Activated naive CD4-positive, alpha-beta T cell treated with anti-CD3 and anti-CD28 coated beads for 36 hours (primary cell): ENCODE results near the gene PALD1. TPM values are rescaled to one million over a fixed set of nuclear protein-coding genes. Genes with fewer than 3 reads are reported as not detected.
A peak's percentile ranks its signal among the peaks of the same experiment; 100 is the strongest.

Experiments
- CTCF ChIA-PET: fragments of 350-600 bp; sonication (Branson Sonifier 250); formaldehyde crosslinking; loops from one replicate; lab custom pipeline; 2021; ENCODE audit warnings: antibody characterized with exemption; lab: Charles Lee
- DNase-seq: peaks from one replicate; pipeline ENCODE4 v3.0.0-alpha.2; 2020
- H3K27ac Mint-ChIP-seq: one replicate; pipeline ENCODE4 v1.8.0; 2021; ENCODE audit warnings: mild to moderate bottlenecking, mixed read lengths
- H3K27me3 Mint-ChIP-seq: one replicate; pipeline ENCODE4 v1.8.0; 2021; ENCODE audit warnings: low read depth, mixed read lengths
- H3K36me3 Mint-ChIP-seq: one replicate; pipeline ENCODE4 v1.8.0; 2021; ENCODE audit warnings: low read depth, mixed read lengths
- H3K4me1 Mint-ChIP-seq: one replicate; pipeline ENCODE4 v1.8.0; 2021; ENCODE audit warnings: low read depth, mixed read lengths
- H3K4me3 Mint-ChIP-seq: one replicate; pipeline ENCODE4 v1.8.0; 2021; ENCODE audit warnings: mild to moderate bottlenecking, moderate library complexity, mixed read lengths
- H3K9me3 Mint-ChIP-seq: one replicate; pipeline ENCODE4 v1.8.0; 2021; ENCODE audit warnings: mixed read lengths
- intact Hi-C: fragments of 100-400 bp; cut with micrococcal nuclease; formaldehyde crosslinking; loops from one replicate; pipeline ENCODE4 v1.15.1; 2023
- total RNA-seq, 2 experiments: library from RNA; stranded (reverse); gene quantifications; one replicate each; pipeline ENCODE4 v1.2.3, GENCODE V29; 2021

Gene PALD1
- total RNA-seq, 2 experiments from 2014 or later = 0.69 TPM

- Mint-ChIP-seq H3K27ac (no peak overlapping the region), H3K4me1 (peaks cover 5% of the 10 kb centered on the region), H3K4me3 (no peak overlapping the region), H3K36me3 (no peaks in the 10 kb centered on the region), H3K27me3 (no peaks in the 10 kb centered on the region), H3K9me3 (no peaks in the 10 kb centered on the region)
- DNase-seq = no peak
- intact Hi-C loops = no loop called here
- CTCF ChIA-PET = interaction anchor here (1.0 kb wide), 1 partner anchor 172 kb away, joined by 3 read pairs; no protein-coding TSS in a partner anchor
Measured at GRCh38 chr10:70587045-70587658, 108.6 kb downstream of the PALD1 start.

GRCh38 chr10:70588255-70588654 lies 109.7 kb downstream of the PALD1 start:
- no peak overlapping the region for H3K27ac Mint-ChIP-seq
- DNase-seq = no peak
- CTCF ChIA-PET = interaction anchor here (1.0 kb wide), 1 partner anchor 29 kb away, joined by 3 read pairs; no protein-coding TSS in a partner anchor
- H3K27me3 Mint-ChIP-seq = peaks cover 3% of the 10 kb centered on the region
- intact Hi-C loops = no loop called here
- peaks cover 5% of the 10 kb centered on the region for H3K4me1 Mint-ChIP-seq
- no peak overlapping the region for H3K4me3 Mint-ChIP-seq
- H3K36me3 Mint-ChIP-seq = no peaks in the 10 kb centered on the region
- H3K9me3 Mint-ChIP-seq = no peaks in the 10 kb centered on the region

GRCh38 chr10:70588859-70589570 lies 110.4 kb downstream of the PALD1 start:
- DNase-seq = no peak
- Mint-ChIP-seq H3K4me3 (no peak overlapping the region), H3K27ac (no peak overlapping the region), H3K4me1 (peaks cover 5% of the 10 kb centered on the region), H3K36me3 (no peaks in the 10 kb centered on the region), H3K27me3 (peaks cover 3% of the 10 kb centered on the region), H3K9me3 (no peaks in the 10 kb centered on the region)
- intact Hi-C loops = no loop called here
- CTCF ChIA-PET = interaction anchor here (1.0 kb wide), 1 partner anchor 30 kb away, joined by 3 read pairs; no protein-coding TSS in a partner anchor

- H3K4me1 Mint-ChIP-seq = peaks cover 5% of the 10 kb centered on the region
- no peaks in the 10 kb centered on the region for H3K9me3 Mint-ChIP-seq
- H3K27ac Mint-ChIP-seq = no peak overlapping the region
- peaks cover 3% of the 10 kb centered on the region for H3K27me3 Mint-ChIP-seq
- no peaks in the 10 kb centered on the region for H3K36me3 Mint-ChIP-seq
- no peak for DNase-seq
- CTCF ChIA-PET = no interaction called here
- intact Hi-C loops = no loop called here
- H3K4me3 Mint-ChIP-seq = no peak overlapping the region
Measured at GRCh38 chr10:70589762-70590654, 111.4 kb downstream of the PALD1 start.

- no peak overlapping the region for H3K27ac Mint-ChIP-seq
- H3K27me3 Mint-ChIP-seq = peaks cover 3% of the 10 kb centered on the region
- H3K4me1 Mint-ChIP-seq = peaks cover 5% of the 10 kb centered on the region
- intact Hi-C loops = no loop called here
- no peak for DNase-seq
- no peaks in the 10 kb centered on the region for H3K9me3 Mint-ChIP-seq
- CTCF ChIA-PET = no interaction called here
- H3K4me3 Mint-ChIP-seq = no peak overlapping the region
- no peaks in the 10 kb centered on the region for H3K36me3 Mint-ChIP-seq
Measured at GRCh38 chr10:70590655-70591416, 112.3 kb downstream of the PALD1 start.

- CTCF ChIA-PET = no interaction called here
Measured at GRCh38 chr10:70592186-70592735, 113.7 kb downstream of the PALD1 start.

GRCh38 chr10:70592746-70593512 lies 114.4 kb downstream of the PALD1 start:
- CTCF ChIA-PET = interaction anchor here (0.6 kb wide), 1 partner anchor 1048 kb away, joined by 6 read pairs; no protein-coding TSS in a partner anchor
- DNase-seq = no peak
- Mint-ChIP-seq H3K27ac (peak overlapping the region; percentile 5), H3K4me1 (no peaks in the 10 kb centered on the region), H3K27me3 (peaks cover 3% of the 10 kb centered on the region), H3K36me3 (peaks cover 8% of the 10 kb centered on the region), H3K4me3 (no peak overlapping the region), H3K9me3 (no peaks in the 10 kb centered on the region)
- intact Hi-C loops = no loop called here

More at GRCh38 chr10:70592186-70592735, 113.7 kb downstream of the PALD1 start:
- H3K4me1 Mint-ChIP-seq = no peaks in the 10 kb centered on the region
- H3K36me3 Mint-ChIP-seq = peaks cover 1% of the 10 kb centered on the region
- intact Hi-C loops = no loop called here
- H3K9me3 Mint-ChIP-seq = no peaks in the 10 kb centered on the region
- no peak overlapping the region for H3K4me3 Mint-ChIP-seq
- no peak overlapping the region for H3K27ac Mint-ChIP-seq
- no peak for DNase-seq
- H3K27me3 Mint-ChIP-seq = peaks cover 3% of the 10 kb centered on the region

- DNase-seq = no peak
- CTCF ChIA-PET = interaction anchor here (0.6 kb wide), 1 partner anchor 1047 kb away, joined by 6 read pairs; no protein-coding TSS in a partner anchor
- Mint-ChIP-seq H3K27ac (no peak overlapping the region), H3K27me3 (peaks cover 3% of the 10 kb centered on the region), H3K4me3 (no peak overlapping the region), H3K4me1 (no peaks in the 10 kb centered on the region), H3K9me3 (no peaks in the 10 kb centered on the region), H3K36me3 (peaks cover 8% of the 10 kb centered on the region)
- intact Hi-C loops = no loop called here
Measured at GRCh38 chr10:70593513-70593890, 114.9 kb downstream of the PALD1 start.

GRCh38 chr10:70594161-70594560 lies 115.6 kb downstream of the PALD1 start:
- intact Hi-C loops = no loop called here
- peaks cover 3% of the 10 kb centered on the region for H3K4me1 Mint-ChIP-seq
- no peaks in the 10 kb centered on the region for H3K9me3 Mint-ChIP-seq
- H3K4me3 Mint-ChIP-seq = no peak overlapping the region
- H3K27me3 Mint-ChIP-seq = peaks cover 3% of the 10 kb centered on the region
- peaks cover 8% of the 10 kb centered on the region for H3K36me3 Mint-ChIP-seq
- CTCF ChIA-PET = interaction anchor here (0.5 to 0.6 kb wide), 2 partner anchors 17 to 791 kb away, joined by 3 read pairs; no protein-coding TSS in a partner anchor
- no peak for DNase-seq
- no peak overlapping the region for H3K27ac Mint-ChIP-seq

GRCh38 chr10:70595566-70596016 lies 117.0 kb downstream of the PALD1 start:
- intact Hi-C loops = no loop called here
- H3K4me3 Mint-ChIP-seq = no peak overlapping the region
- no peak overlapping the region for H3K27ac Mint-ChIP-seq
- peaks cover 3% of the 10 kb centered on the region for H3K4me1 Mint-ChIP-seq
- H3K36me3 Mint-ChIP-seq = peaks cover 12% of the 10 kb centered on the region
- DNase-seq = no peak
- CTCF ChIA-PET = interaction anchor here (0.6 kb wide), 1 partner anchor 243 kb away, joined by 3 read pairs; no protein-coding TSS in a partner anchor
- H3K27me3 Mint-ChIP-seq = peaks cover 3% of the 10 kb centered on the region
- H3K9me3 Mint-ChIP-seq = no peaks in the 10 kb centered on the region
